GM19468 (cell line): ENCODE results near the gene KRTAP5-6.
"Not testable (repeated sequence)": the region's sequence is repeated elsewhere in the genome, so short reads cannot be mapped to it uniquely, and the experiment has no call there.

Experiments used
- ATAC-seq: cut with Tn5 transposase; IDR thresholded peaks from one replicate; pipeline ENCODE4 v1.9.1; 2021; ENCODE audit warnings: mild to moderate bottlenecking, moderate library complexity, moderate number of reproducible peaks; ENCODE audit not compliant: unreplicated experiment; ENCODE audit errors: extremely low read depth

Gene KRTAP5-6

GRCh38 chr11:1679881-1680280 is 17.1 kb upstream of the KRTAP5-6 start:
- ATAC-seq, result no peak

DNA sequence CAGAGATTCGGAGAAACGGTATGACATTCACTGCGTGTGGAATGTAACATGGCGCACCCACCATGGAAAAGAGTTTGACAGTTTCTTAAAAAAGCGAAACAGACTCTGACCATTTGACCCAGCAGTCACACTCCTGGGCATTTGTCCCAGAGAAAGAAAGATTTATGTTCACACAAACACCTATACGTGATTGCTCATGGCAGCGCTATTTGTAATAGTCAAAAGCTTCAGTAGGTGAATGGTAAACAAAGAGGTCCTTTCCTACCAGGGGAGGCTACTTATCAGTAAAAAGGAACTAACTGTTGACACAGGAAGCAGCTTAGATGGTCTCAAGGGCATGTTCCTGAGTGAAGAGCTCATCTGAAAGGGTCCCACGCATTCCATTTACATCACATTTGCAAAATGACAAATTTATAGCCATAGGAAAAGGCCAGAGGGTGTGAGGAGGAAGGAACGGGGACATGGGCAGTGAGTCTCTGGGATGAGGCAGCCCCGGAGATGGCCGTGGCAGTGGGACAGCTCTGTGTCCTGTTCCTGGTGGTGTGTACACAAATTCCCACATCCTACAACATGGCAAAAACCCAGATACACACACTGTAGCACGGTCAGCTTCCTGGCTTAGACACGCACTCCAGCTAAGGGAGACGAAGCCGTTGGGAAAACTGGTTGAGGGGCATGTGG is 14.6 kb upstream of the KRTAP5-6 start:
- no peak for ATAC-seq

- not testable (repeated sequence) for ATAC-seq
These were observed 13.8 kb upstream of the KRTAP5-6 start for GRCh38 chr11:1683216-1683615.

DNA sequence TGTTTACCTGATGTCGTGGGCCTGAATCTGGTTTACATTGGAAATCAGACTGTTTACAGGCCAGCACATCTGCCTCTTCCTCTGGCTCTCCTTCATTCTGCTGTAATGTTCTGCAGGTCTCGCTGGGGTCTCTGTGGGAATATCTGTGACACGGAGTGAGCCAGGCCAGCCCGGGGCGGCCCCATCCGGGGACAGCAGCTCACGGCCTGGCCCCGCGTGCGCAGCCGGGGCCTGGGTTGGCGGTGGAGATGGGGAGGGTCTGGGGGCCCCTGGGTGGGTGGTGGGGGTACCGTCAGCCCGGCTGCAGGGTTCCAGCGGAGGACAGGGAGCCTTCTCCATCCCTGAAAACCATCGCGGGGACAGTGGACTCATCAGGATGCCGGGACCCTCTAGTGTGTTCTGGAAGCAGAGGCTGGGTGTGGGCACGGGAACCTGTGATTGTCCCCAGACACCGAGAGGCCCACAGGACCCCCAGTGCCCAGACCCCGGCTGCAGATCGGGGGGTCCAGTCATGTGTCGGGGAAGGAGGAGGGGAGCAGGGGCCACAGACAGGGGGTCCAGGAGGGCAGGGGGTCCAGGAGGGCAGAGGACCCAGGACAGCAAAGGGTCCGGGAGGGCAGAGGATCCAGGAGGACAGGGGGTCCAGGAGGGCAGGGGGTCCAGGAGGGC is 13.0 kb upstream of the KRTAP5-6 start:
- ATAC-seq, result not testable (repeated sequence)

GRCh38 chr11:1684886-1685874 is 11.8 kb upstream of the KRTAP5-6 start:
- ATAC-seq, result not testable (repeated sequence)

GRCh38 chr11:1686220-1686619 is 10.8 kb upstream of the KRTAP5-6 start:
- ATAC-seq, result not testable (repeated sequence)

DNA sequence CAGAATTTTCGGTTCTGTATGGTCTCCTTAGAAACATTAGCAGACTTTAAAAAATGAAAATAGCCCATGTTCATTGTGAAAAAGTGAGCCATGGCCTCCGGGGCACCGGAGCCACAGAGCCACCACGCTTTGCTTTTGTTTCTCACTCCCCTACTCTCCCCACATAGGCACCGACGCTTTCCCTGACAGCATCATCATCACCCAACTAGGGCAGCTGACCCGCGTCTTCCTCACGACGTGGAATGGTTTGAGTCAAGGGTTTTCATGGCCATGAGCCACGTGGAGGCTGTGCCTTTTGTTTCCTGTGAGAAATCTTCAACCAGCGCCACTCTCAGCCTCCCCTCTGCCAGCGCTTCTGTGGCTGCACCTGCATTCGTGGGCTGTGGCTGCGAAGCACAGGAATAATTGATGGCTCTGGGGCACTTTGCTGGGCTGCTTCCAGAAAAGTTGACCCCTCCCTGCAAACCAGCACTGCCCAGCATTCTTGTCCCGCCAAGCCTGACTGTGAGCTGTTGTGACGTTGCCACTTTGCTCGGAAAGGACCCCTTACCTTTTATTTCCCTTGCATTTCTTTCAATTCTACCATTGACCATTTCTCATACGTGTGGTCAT is 8.6 kb upstream of the KRTAP5-6 start:
- not testable (repeated sequence) for ATAC-seq

DNA sequence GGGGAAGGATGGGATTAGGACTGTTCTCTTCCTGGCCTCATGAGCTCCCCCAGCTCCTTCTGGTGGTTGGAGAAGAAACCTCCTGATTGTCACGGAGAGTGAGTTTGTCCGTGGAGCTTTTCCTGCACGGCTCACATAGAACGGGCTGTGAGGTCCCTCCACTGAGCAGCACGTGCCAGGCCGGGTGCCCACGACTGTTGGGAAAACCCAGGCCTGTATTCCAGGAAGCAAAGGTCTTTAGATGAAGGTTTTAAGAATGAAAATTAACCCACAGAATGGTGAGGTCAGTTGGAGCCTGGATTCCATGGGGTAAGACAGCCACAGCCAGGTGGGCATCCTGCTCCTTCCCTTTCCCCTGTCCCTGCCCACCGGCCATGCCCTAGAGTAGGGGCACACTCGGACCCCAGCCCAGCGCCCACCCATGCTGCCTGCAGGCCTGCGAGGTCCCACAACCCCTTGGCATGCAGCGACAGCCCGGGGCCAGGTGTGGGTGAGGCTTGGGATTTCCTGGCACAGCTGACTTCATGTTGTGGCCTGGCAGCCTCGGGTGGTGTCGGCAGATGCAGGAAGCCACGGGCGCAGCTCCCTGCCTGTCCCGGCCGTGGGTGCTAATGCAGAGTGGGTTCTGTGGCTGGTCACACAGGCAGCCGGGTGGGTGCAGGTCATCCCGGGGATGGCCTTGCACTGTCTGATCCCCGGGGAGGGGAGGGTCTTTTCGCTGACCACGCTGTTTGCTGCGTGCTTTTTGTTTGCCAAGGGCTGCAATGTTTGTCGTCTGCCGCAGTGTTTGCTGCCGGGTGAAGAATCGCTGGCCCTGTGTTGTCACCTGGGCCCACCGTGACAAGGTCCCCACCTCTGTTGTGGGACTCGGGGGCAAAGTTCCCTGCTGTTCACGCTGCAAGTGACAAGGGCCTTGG is 7.5 kb upstream of the KRTAP5-6 start:
- not testable (repeated sequence) for ATAC-seq

DNA sequence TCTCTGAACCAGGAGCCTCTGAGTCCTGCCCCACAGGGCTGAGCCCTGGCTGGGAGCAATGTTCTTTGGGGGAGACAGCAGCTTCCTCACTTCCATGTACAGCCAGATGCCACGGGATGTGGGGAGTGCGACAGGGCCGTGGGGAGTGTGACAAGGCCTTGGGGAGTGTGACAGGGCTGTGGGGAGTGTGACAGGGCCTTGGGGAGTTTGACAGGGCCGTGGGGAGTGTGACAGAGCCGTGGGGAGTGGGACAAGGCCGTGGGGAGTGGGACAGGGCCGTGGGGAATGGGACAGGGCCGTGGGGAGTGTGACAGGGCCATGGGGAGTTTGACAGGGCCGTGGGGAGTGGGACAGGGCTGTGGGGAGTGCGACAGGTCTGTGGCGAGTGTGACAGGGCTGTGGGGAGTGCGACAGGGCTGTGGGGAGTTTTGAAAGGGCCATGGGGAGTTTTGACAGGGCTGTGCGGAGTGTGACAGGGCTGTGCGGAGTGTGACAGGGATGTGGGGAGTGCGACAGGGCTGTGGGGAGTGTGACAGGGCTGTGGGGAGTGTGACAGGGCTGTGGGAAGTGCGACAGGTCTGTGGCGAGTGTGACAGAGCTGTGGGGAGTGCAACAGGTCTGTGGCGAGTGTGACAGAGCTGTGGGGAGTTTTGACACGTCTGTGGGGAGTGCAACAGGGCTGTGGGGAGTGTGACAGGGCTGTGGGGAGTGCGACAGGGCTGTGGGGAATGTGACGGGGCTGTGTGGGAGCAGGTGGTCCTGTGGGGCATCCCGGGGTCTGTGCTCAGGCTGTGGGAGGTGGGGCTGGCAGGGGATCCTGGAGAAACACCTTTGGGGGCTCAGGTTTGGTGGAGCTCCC is 6.6 kb upstream of the KRTAP5-6 start:
- ATAC-seq, result no peak

DNA sequence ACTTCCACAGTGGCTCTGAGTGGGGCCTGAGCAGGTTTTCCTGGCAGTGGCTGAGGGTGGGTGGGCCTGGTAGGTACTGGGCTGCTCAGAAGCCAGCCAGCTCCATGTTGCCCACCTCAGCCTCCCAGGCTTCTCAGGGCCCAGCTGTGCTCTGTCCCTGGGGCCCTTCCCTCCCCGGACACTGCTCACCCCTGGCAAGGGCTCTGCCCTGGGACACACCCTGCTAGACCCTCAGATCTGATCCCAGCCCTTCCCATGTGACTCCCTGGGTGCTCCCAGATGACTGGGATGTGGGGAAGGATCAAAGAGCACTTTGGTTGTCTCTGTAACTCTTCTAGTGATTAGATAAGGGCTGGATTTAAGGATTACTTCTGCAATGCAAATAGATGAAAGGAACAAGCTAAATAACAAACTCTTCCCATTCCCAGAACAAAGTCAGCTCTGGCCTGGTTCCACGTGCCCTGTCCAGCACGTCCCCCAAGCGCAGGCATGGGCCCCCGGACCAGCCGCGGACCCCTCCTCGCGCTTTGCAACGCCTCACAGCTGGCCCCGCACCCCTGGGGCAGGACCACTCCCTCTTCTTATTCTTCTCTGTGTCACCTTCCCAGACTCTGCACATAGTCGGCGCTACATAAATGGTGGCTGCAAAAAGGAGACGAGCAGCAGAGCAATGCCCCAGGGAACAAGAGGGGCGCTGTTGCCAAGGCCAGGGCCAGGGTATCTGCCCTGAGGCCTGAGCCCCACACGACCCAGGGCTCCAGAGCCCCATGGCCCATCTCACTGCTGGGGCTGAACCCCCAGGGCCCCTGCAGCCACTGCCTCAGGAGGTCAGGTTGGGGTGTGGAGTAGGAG is 5.7 kb upstream of the KRTAP5-6 start:
- no peak for ATAC-seq

- no peak for ATAC-seq
These were observed 4.9 kb upstream of the KRTAP5-6 start for GRCh38 chr11:1691878-1692707.

DNA sequence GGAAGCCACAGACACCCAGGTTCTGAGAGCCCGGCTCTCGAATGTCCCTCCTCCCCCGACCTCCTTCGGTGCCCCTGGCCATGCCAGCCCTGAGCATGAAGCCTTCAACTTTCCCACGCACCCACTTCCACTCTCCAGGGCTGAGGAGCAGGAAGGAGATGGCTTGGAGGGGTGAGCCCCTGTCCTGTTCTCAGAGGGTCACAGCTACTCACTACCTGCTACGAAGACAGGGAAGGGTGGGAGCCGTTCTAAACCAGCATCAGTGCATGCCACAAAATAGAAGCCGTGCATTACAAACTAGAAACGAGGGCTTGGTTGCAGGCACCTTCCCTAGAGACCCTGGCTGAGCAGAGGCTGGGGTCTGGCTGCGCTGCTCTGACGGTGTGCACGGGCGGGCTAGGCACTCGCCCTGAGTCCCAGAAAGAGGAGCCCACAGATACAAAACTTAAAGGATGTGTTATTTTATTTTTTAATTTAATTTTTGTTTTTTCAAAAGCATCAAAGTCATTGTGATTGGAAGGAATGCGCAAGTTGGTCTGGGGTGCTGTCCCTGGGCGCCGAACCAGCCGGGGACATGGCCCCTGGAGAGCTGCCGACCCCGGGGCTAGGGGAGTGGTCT is 4.2 kb upstream of the KRTAP5-6 start:
- no peak for ATAC-seq

DNA sequence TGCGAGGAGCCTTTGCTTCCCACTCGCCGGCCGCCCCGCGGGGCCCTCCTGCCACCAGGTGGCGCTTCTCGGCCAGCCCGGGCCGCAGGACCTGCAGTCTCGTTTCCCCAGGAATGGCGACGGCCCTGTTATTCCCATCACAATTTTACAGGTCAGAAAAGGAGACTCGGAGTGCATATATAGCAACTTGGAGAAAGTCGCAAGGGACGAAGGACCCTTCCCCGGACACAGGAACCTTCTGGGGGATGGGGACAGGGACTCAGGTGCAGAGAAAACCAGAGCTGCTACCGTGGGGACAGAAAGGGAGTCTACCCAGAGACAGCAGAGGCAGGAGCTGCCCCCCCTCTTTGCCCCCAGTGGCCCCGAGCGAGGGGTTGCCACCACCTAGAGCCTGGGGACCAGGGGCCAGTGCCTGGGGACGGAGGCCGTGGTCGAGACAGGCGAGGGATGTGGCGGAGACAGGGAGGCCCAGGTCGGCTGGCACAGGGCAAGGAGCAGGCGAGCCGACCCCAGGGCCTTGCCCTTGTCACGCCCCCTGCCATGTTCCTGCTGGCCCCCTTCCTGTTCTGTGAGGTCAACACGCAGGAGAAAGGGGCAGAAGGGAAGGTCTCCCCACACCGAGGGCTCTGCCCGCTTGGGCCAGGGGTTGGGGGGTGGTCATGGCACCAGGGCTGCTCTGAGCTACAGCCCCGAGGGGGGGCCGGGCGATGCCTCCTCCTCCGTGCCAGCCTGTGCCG is 3.5 kb upstream of the KRTAP5-6 start:
- ATAC-seq, result no peak

DNA sequence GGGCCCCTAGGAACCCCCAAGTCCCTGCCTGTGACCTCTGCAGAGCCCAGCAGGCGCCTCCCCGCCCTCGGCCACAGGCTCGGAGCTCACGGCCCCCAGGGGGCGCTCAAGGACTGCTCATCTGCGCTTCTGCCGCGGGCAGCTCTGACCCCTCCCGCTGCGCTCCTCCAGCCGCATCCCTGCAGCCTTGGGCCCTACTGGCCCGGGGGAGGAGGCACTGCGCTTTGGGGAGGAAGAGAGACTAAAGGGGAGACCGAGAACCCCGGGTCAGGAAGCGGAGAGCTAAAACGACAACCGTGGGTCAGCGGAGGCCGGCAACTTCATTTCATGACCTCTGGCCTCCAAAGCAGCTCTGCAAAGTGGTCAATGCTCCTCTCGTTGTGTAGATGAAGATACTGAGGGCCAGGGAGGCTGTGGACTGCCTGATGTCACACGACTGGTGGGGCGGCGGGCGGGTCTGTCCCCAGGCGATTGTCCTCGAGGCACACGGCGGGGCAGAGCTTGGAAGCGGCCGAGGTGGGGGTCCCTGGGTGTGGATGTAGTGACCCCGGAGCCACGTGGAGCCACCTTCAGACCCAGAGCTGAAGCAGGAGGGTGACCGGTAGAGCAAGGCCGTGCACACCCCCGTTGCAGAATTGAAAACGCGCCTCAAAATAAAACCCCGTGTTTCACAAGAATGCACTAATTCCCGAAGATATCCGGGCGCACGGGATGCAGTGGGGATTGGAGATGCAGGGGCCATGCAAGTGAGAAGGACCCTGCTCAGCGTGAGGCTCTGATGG is 2.7 kb upstream of the KRTAP5-6 start:
- no peak for ATAC-seq
